Activated CD8-positive, alpha-beta memory T cell treated with anti-CD3 and anti-CD28 coated beads for 48 hours (primary cell): ENCODE measurements around the gene TOE1.
"Not testable (repeated sequence)": the region's sequence is repeated elsewhere in the genome, so short reads cannot be mapped to it uniquely, and the experiment has no call there.

Experiments used
- DNase-seq, 3 experiments: peaks; one replicate each; pipeline ENCODE4 v3.0.0-alpha.2; 2020; ENCODE audit warnings: low read depth in 2 of 3, low spot score in 2 of 3

TOE1 gene

GRCh38 chr1:45354838-45355237, 14.9 kb downstream of the TOE1 start:
- DNase-seq, result no peak

GRCh38 chr1:45355683-45356082, 15.7 kb downstream of the TOE1 start:
- DNase-seq, result no peak

DNA sequence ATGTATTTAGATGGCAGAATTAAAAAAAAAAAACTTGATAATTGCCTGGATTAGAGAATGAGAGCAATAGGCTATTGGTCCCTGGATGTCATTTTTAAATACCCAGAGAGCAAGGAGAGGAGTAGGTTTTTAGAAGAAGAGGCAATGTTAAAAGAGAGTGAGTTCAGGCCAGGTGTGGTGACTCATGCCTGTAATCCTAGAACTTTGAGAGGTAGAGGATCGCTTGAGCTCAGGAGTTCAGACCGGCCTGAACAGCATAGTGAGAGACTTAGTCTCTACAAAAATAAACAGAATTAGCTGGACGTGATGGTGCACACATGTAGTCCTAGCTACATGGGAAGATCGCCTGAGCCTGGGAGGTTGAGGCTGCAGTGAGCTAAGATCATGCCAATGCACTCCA, 16.2 kb downstream of the TOE1 start:
- DNase-seq, result no peak

DNA sequence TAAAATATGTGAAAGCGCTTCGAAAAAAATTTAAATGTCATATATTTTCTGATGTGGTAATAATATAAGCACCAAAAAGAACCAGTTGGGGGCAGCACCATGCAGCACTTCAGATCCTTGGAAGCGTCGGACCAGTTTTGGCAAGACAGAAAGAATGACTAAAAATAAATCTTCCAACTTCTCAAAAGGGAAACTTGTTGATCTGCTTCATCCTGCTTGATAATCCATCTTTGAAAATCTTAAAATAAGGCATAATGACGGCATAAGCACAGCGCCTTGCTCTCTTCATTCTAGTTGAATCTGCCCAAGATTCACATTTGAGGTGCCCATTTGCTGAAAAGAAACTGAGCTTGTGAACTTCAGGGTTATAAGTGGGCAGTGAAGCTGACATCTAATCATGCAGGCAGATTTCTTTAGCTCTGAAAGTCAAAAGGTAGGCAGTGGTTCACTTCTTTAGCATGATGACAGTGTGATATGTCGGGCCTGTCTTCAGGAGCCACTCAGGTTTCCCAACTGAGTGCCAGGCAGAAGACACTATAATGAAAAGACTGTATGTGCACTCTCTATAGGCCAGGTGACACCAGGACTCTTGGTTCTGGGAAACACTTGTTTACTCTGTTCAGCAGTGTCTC, 20.0 kb downstream of the TOE1 start:
- no peak for DNase-seq

- DNase-seq, result not testable (repeated sequence)
Measured at GRCh38 chr1:45360981-45361380, 21.0 kb downstream of the TOE1 start.

DNA sequence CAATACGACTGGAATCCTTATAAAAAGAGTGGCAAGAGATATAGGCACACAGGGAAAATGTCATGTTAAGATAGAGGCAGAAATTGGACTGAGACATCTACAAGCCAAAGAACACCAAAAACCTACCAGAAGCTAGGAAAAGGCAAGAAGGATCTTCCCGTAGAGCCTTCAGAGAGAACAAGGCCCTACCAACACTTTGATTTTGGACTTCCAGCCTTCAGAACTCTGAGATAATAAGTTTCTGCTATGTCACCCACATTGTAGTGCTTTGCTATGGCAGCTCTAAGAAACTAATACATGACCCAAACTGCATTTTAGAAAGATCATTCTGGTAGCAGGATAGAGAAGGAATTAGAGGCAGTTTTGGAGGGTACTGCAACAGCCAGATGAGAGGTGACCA, 24.3 kb downstream of the TOE1 start:
- no peak for DNase-seq

- no peak for DNase-seq
Measured at GRCh38 chr1:45365051-45365450, 25.1 kb downstream of the TOE1 start.

DNA sequence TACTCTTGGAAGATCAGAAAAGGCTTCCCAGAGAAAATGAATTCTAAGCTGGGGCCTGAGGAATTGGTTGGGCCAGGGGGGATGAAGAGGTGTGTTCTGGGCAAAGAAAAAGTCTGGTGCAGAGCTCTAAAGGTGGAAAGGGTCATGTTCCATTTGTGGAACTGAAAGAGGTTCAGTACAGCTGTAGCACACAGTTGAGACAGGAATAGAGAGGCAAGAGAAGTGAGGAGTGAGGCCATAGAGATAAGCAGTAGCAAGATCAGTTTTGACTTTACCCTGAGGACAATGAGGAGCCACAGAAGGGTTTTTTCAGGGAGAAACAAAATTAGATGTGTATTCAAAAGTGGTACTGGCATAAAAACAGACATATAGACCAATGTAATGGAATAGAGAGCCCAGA, 30.6 kb downstream of the TOE1 start:
- DNase-seq, result no peak

DNA sequence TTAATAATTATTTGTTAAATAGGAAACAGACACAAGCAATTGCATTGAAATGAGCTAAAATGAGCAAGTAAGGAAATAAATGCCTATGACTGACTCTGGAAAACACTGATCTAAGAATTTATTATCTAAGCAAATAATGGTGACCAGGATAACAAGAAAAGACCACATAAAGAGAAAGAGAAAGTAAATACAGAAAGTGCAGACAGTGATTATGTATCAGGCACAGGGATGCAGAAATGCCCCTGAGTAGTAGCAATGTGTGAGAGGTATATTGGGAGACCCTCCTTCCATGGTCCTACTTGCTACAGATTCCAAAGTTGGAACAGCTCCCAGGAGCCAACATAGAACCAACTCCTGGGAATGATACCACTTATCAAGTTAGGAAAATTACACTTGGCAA, 33.6 kb downstream of the TOE1 start:
- DNase-seq, result no peak

GRCh38 chr1:45375104-45376090, 35.4 kb downstream of the TOE1 start:
- no peak for DNase-seq

DNA sequence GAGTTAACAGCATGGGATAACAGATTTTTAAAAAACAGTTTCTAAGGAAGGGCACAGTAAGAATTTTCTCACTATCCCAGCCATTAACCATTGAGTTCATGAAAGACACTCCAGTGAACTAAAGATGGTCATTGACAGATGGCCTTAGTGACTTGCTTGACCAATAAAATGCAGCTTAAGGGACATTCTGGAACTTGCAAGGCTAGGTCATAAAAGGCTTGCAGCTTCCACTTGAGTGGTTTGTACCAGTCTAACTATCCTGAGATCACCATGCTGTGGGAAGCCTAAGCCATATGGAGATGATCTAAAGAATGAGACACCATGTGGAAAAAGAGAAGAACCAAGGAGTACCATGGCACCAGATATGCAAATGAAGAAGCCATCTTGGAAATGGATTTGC, 38.2 kb downstream of the TOE1 start:
- DNase-seq, result no peak

GRCh38 chr1:45379524-45379923, 39.6 kb downstream of the TOE1 start:
- no peak for DNase-seq

DNA sequence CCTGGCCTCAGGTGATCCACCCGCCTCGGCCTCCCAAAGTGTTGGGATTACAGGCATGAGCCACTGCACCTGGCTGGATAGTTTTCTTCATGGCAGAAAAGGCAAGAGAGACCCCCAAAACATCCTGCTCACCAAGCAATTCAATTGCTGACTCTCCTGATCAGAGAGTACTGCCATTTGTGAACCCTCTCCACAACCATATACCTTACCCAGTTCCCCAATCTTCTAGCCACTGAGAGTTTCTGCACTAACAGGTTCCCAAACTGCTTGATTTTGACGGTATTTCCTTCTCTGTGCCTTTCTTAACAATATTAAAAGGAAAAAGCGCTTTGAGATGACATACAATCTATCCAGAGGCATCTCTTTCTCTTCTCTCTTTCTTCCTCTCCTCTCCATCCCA, 40.2 kb downstream of the TOE1 start:
- no peak for DNase-seq

GRCh38 chr1:45380730-45381129, 40.8 kb downstream of the TOE1 start:
- no peak for DNase-seq

GRCh38 chr1:45381243-45381642, 41.3 kb downstream of the TOE1 start:
- no peak for DNase-seq

GRCh38 chr1:45383191-45383590, 43.2 kb downstream of the TOE1 start:
- no peak for DNase-seq

- not testable (repeated sequence) for DNase-seq
Measured at GRCh38 chr1:45384213-45384612, 44.2 kb downstream of the TOE1 start.

DNA sequence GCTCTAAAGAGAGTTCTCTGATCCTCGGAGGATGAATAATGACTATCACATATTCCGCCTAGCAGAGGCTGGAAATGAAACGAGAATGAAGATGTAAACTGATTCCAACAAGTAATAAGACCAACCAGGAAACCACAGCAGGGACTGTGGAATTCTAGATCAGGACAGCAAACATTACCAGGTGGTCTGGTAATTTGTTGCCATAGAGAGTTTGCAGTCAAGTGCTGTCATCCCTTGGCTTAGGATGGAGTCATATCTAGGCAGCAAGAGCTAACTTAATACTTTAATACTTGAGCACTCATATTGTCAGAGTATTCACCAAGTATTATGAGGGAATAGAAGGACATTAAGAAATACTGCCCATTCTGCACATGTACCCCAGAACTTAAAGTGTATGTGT, 45.3 kb downstream of the TOE1 start:
- DNase-seq, result no peak

- no peak for DNase-seq
Measured at GRCh38 chr1:45386219-45386618, 46.2 kb downstream of the TOE1 start.
